ENCODE measurements around the gene RNF208.
"Not testable (repeated sequence)": the region's sequence is repeated elsewhere in the genome, so short reads cannot be mapped to it uniquely, and the experiment has no call there.

Gene RNF208, protein sequence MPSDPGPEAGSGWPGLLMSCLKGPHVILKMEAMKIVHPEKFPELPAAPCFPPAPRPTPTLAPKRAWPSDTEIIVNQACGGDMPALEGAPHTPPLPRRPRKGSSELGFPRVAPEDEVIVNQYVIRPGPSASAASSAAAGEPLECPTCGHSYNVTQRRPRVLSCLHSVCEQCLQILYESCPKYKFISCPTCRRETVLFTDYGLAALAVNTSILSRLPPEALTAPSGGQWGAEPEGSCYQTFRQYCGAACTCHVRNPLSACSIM

GRCh38 chr9:137222190-137223077, at the start of gene RNF208:
RNF208 (minus strand) TSS chr9:137222240; CDS start chr9:137221212, 1,028 bp downstream.
- no peak for DNase-seq (ENCODE audit: low read depth)

- no peak for DNase-seq (ENCODE audit: low read depth)
Measured at GRCh38 chr9:137271696-137272076, 49.6 kb upstream of the RNF208 start.

DNA sequence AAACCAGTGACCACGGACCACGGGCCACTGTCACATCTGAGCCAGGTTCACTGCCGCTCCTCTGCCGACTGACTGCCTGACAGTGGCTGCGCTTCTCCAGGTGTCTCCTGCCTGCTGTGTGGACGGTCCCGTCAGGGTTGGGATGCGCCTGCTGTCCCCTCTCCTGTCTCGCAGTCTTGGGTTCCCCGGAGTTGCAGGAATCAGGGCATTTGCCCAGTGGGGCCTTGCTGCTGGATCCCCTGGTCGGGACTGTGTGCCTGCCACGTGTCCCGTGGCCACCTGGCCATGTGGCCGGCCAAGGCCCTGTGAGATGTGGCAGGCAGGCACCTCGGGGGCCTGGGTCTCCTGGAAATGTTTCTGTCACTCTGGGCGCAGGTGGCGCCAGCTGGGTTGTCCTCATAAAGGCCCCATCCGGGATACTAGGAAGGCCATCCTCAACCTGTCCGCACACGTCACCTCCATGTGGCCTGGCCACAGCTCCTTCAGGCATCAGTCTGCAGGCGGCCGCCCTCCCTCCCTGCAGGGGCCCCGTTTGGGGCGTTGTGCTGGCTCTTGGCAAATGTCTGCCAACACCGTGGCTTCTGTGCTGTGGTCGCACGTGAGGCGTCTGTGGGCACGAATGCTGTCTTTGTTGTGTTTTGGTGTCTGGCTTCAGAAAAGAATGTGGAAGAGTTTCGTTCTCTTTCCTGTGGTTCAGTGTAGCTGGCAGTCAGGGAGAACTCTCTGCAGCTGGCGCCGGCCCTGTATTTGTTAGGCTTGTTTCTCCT, 49.1 kb upstream of the RNF208 start:
- DNase-seq (ENCODE audit: low read depth), result no peak

- no peak for DNase-seq (ENCODE audit: low read depth)
Measured at GRCh38 chr9:137269231-137269772, 47.3 kb upstream of the RNF208 start.

GRCh38 chr9:137268538-137269201, 46.6 kb upstream of the RNF208 start:
- no peak for DNase-seq (ENCODE audit: low read depth)

DNA sequence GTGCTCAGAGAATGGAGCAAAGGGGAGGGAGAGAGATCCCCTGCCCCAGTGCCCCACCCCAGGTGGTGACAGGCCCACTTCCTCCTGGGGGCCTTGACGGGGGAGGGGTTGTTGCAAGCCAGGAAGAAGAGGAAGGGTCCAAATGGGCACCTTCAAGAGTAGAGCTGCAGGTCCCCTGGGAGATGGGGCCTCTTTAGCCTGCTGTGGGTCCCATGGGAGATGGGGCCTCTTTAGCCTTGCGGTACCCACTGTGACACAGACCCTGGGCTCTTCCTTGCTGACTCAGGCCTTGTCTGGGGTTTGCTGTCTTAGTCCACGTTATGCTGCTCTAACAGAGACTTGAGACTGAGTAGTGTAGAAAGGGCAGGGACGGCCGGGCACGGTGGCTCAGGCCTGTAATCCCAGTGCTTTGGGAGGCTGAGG, 45.9 kb upstream of the RNF208 start:
- DNase-seq (ENCODE audit: low read depth), result no peak

DNA sequence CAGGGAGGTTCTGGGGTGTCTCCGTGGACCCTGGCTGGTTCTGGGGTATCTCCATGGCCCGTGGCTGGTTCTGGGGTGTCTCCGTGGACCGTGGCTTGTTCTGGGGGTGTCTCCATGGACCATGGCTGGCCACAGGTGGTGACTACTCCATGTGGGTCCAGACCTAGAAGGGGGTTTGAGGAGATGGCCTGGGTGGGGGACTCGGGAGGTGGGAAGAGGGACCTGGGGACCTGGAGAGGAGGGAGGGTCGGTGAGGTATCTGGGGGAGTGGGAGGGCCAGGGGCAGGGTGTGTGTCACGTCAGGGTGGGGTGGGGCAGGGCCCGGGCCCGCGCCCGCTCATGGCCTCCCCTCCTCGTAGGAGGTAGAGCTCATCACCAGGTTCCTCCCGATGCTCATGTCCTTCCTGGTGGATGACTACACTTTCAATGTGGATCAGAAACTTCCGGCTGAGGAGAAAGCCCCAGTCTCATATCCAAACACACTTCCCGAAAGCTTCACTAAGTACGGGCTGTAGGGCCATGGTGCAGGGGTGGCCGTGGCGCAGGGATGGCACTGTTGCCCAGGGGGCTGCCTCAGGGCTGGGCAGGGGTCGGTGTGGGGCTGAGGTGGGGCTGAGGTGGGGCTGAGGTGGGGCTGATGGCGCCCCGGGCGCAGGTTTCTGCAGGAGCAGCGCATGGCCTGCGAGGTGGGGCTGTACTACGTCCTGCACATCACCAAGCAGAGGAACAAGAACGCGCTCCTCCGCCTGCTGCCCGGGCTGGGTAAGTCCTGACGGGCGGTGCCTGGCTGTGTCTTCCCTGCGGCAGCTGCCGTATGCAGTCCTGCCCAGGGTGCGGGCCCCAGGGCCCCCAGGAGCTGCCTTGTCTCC, 44.8 kb upstream of the RNF208 start:
- DNase-seq (ENCODE audit: low read depth), result no peak

DNA sequence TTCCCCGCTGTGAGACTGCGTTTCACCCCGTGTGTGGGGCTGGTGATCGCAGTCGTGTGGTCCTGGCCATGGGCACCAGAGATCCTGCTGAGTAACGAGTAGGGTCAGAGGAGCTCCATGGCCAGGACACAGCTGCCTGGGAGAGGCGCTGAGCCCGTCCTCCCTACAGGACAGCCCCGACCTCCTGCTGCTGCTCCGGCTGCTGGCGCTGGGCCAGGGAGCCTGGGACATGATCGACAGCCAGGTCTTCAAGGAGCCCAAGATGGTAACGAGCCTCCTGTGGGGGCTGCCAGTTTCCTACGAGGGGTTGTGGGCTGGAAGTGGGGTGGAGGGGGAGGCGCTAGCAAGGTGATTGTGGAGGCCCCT, 44.1 kb upstream of the RNF208 start:
- DNase-seq (ENCODE audit: low read depth), result no peak

- DNase-seq (ENCODE audit: low read depth), result no peak
Measured at GRCh38 chr9:137265496-137266161, 43.6 kb upstream of the RNF208 start.

DNA sequence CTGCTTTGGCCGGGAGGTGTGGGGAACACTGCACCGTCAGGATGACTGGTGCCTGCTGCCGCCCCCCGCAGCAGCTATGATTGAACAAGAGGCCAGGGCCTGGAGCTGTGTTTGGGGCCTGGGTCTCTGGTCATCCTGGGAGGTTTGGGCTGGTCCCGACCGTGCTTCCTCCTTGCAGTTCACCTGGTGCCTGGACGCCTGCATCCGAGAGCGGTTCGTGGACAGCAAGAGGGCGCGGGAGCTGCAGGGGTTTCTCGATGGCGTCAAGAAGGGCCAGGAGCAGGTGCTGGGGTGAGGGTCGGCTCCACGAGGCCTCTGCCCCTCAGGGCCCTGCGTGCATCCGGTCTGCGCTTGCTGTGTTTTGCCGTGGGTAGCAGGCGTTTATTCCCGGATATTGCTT, 42.0 kb upstream of the RNF208 start:
- DNase-seq (ENCODE audit: low read depth), result no peak

DNA sequence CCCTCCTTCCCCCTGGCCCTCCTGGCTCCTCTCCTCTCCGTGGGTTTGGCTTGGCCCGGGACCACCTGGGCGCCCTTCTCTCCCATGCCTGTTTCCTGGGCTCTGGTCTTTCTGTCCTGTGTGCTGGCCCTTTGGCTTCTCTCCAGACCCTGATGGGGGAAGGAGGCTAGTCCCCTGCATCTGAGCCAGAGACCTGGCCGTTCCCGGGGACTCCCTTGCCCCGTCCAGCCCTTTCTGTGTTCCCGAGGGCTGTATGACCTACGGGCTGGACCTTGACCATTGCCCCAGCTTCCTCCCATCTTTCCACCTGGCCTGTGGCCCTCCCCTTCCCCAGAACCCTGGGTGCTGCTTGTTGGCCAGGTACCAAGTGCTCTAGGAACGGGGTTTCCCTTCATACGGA, 41.5 kb upstream of the RNF208 start:
- DNase-seq (ENCODE audit: low read depth), result no peak

DNA sequence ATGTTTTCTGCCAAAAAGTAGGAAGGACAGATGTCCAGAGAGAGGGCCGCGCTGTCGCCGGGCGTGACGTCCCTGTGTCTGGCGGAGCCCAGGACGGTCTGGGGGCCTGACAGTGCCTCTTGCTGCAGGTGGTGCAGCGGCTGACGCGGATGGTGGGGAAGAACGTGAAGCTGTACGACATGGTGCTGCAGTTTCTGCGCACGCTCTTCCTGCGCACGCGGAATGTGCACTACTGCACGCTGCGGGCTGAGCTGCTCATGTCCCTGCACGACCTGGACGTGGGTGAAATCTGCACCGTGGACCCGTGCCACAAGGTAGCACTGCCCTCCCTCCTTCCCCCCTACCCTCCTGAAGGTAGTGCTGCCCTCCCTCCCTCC, 40.9 kb upstream of the RNF208 start:
- DNase-seq (ENCODE audit: low read depth), result no peak

DNA sequence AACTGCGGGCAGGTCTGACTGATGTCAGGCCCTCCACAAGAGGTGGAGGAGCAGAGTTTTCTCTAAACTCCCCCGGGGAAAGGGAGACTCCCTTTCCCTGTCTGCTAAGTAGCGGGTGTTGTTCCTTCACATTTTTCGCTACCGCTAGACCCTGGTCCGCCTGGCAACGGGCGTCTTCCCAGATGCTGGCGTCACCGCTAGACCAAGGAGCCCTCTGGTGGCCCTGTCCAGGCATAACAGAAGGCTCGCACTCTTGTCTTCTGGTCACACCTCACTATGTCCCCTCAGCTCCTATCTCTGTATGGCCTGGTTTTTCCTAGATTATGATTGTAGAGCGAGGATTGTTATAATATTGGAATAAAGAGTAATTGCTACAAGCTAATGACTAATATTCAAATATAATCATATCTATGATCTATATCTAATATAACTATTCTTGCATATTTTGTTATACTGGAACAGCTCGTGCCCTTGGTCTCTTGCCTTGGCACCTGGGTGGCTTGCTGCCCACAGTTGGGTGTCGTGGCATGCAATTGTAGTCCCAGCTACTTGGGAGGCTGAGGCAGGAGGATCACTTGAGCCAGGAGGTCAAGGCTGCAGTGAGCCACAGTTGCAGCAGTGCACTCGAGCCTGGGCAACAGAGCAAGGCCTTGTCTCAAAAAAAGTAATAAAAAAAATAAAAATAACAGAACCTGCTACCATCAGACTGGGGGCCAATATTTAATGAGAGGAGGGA, 40.3 kb upstream of the RNF208 start:
- DNase-seq (ENCODE audit: low read depth), result not testable (repeated sequence)

DNA sequence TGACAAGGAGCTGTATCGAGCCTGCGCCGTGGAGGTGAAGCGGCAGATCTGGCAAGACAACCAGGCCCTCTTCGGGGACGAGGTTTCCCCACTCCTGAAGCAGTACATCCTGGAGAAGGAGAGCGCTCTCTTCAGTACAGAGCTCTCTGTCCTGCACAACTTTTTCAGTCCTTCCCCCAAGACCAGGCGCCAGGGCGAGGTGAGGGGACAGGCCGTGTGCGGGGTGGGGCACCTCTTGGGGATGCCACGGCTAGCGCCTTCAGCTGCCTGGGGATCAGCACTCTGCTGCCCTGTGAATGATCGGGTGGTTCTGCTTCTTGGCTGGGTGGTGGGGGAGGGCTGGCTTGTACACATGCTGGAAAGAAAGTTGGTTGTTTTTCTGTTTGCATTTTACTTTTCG, 34.8 kb upstream of the RNF208 start:
- DNase-seq (ENCODE audit: low read depth), result no peak

- no peak for DNase-seq (ENCODE audit: low read depth)
Measured at GRCh38 chr9:137256362-137256761, 34.3 kb upstream of the RNF208 start.

DNA sequence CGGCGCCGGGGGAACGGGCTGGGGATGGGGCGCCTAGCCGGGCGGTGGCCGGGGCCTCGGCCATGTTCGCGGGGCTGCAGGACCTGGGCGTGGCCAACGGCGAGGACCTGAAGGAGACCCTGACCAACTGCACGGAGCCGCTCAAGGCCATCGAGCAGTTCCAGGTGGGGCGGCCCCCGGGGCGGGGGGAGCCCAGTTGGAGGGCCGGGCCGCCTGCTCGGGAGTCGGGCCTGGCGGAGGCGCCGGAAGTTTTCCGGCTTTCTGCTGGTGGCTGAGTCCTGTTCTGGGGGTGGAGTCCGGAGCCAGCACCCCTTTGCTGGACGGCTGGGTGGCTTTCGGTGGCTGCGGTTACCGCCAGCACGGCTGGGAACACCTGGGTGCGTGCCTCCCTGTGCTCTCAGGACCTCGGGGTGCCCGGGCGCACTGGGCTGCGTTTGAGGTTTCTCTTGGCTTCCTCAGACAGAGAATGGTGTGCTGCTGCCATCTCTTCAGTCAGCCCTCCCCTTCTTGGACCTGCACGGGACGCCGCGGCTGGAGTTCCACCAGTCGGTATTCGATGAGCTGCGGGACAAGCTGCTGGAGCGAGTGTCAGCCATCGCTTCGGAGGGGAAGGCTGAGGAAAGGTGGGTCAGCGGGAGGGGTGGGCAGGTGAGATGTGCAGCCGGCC, 33.5 kb upstream of the RNF208 start:
- DNase-seq (ENCODE audit: low read depth), result no peak

DNA sequence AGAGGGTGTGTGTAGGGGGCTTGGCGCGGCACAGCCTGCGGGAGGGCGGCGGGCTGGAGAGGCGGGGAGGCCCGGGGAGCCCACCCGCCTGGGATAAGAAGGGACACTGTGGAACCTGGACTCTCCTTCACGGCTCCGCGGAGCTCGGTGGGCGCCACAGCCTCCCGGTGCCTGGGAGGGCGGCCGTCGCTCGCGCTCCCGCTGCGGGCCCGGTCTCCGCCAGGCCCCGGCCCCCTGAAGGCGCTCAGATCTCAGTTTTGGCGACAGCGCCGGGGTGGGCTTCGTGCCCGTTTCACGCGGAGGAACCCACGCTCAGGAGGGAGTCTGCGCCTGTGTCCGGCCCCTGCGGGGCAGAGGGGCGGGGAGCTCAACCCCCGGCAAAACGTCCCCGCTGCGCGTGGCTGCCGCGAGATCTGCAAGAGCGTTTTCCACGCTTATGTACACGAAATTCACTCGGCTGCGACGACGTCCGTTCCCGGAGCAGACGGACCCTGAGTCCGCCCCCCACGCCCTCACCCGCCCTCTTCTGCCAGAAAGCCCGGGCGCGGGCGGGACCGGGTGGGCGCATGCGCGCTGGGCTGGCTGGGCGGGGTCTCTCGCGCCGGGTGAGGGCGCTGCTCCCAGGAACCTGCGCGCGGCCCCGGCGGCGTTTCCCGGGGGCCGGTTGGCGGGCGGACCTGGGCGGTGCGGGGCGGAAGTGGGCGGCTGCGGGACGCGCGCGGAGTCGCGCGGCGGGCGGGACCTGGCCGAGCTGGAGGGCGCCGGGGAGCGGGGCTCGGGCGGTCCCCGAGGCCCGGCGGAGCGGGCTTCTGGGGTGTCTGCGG, 32.8 kb upstream of the RNF208 start, which contains the start of gene NELFB:
Gene NELFB (plus strand): TSS at position 704 of the 824 bp plus-strand sequence.
- DNase-seq (ENCODE audit: low read depth), result no peak

All from non-pigmented ciliary epithelial cell (primary cell).